HepG2 (cell line): Measurements from ENCODE around the gene XPNPEP2. TPM values are rescaled to one million over a fixed set of nuclear protein-coding genes. Genes with fewer than 3 reads are reported as not detected.

Experiments used
- ATAC-seq: fragments of 200-7000 bp; cut with Tn5 transposase; 3 replicates; pipeline ENCODE4 v1.9.1; 2020; ENCODE audit warnings: mild to moderate bottlenecking, moderate library complexity
- BruUV-seq: library from RNA; stranded (reverse); fragments of 400-500 nt; replicated peaks from 2 replicates; lab custom pipeline; 2021; lab: Mats Ljungman, UMichigan
- CTCF ChIA-PET: fragments of 300-600 bp; formaldehyde crosslinking; extraction: SDS; loops from one replicate; lab custom pipeline; 2021; ENCODE audit warnings: low total read pairs, inconsistent platforms, low intra/inter-chr PET ratio; lab: Yijun Ruan, JAX
- POLR2A ChIA-PET: fragments of 350-600 bp; sonication (Branson Sonifier 250); formaldehyde crosslinking; loops from one replicate; lab custom pipeline; 2020; ENCODE audit warnings: antibody characterized with exemption, inconsistent platforms; lab: Yijun Ruan, JAX
- DNase-seq: peaks from one replicate; pipeline ENCODE4 v3.0.0-alpha.2; 2015; ENCODE audit warnings: low spot score
- FAIRE-seq: peaks from 3 replicates; lab custom pipeline; 2011; peaks lifted over from hg19 to GRCh38; lab: Jason Lieb, UNC
- H2AFZ ChIP-seq: one replicate; pipeline ENCODE4 v1.6.1; 2011; ENCODE audit warnings: low read length, inconsistent platforms
- H3K27ac ChIP-seq: fragments of 300-600 bp; 3 replicates; pipeline ENCODE4 v1.8.0; 2011; ENCODE audit warnings: mixed run types, mild to moderate bottlenecking, mixed read lengths, low read length, inconsistent platforms; ENCODE audit not compliant: insufficient read depth; ENCODE audit errors: extremely low read length
- H3K27me3 ChIP-seq, 2 experiments: fragments of 200-600 bp in 1 of 2; 2 replicates in 1 of 2; 3 replicates in 1 of 2; pipeline versions ENCODE4 v1.6.0 to v1.8.0; 2011; ENCODE audit warnings: low read length in 2 of 2, mild to moderate bottlenecking in 2 of 2, moderate library complexity in 2 of 2, inconsistent platforms in 1 of 2; ENCODE audit not compliant: insufficient read depth in 2 of 2, control insufficient read depth in 1 of 2
- H3K36me3 ChIP-seq, 2 experiments: fragments of 200-600 bp in 1 of 2; replicated peaks in 1 of 2; 2 replicates in 1 of 2; 3 replicates in 1 of 2; pipeline versions ENCODE4 v1.5.1 to v1.8.0; 2011; ENCODE audit warnings: low read length in 2 of 2, inconsistent platforms in 1 of 2; ENCODE audit not compliant: insufficient read depth in 2 of 2, control insufficient read depth in 1 of 2
- H3K4me1 ChIP-seq: 2 replicates; pipeline ENCODE4 v1.5.1; 2012; ENCODE audit warnings: low read length, inconsistent platforms; ENCODE audit not compliant: insufficient read depth
- H3K4me2 ChIP-seq: 2 replicates; pipeline ENCODE4 v1.6.0; 2011; ENCODE audit warnings: low read depth, low read length, inconsistent platforms
- H3K4me3 ChIP-seq, 3 experiments: fragments of 200-600 bp in 1 of 3; sonication (generic), shearing (Covaris generic) in 1 of 3; replicated peaks in 1 of 3; 2 replicates each; pipeline ENCODE4 v1.5.1; 2011 to 2016; ENCODE audit warnings: low read length in 3 of 3, inconsistent platforms in 2 of 3, low read depth in 2 of 3, mild to moderate bottlenecking in 2 of 3, control low read depth in 1 of 3, mixed read lengths in 1 of 3; ENCODE audit not compliant: insufficient read depth in 1 of 3
- H3K79me2 ChIP-seq: one replicate; pipeline ENCODE4 v1.6.1; 2011; ENCODE audit warnings: low read length, inconsistent platforms; ENCODE audit not compliant: insufficient read depth
- H3K9ac ChIP-seq: 2 replicates; pipeline ENCODE4 v1.6.0; 2011; ENCODE audit warnings: mild to moderate bottlenecking, low read depth, low read length, inconsistent platforms; ENCODE audit not compliant: insufficient read depth
- H3K9me3 ChIP-seq: 2 replicates; pipeline ENCODE4 v1.5.1; 2012; ENCODE audit warnings: mild to moderate bottlenecking, low read length
- H4K20me1 ChIP-seq: 2 replicates; pipeline ENCODE4 v1.6.0; 2011; ENCODE audit warnings: inconsistent platforms, mild to moderate bottlenecking, low read length, moderate library complexity; ENCODE audit not compliant: insufficient read depth
- ARID3A ChIP-seq: IDR thresholded peaks from 2 replicates; pipeline ENCODE4 v1.6.1; 2012; ENCODE audit warnings: low read depth, low read length, improper control_type of control experiment
- ELF3 ChIP-seq: IDR thresholded peaks from 2 replicates; pipeline ENCODE4 v1.6.1; 2016; ENCODE audit warnings: missing genetic modification reagents, missing compliant biosample characterization
- GMEB1 ChIP-seq: sonication (generic); formaldehyde crosslinking; IDR thresholded peaks from 2 replicates; pipeline ENCODE4 v1.5.1; 2020; ENCODE audit warnings: missing genetic modification reagents, mild to moderate bottlenecking, borderline replicate concordance
- KLF11 ChIP-seq: IDR thresholded peaks from 2 replicates; pipeline ENCODE4 v1.6.1; 2016; ENCODE audit warnings: missing compliant biosample characterization
- MATR3 ChIP-seq: sonication (generic); formaldehyde crosslinking; IDR thresholded peaks from 2 replicates; pipeline ENCODE4 v1.4.0; 2020; ENCODE audit warnings: missing genetic modification reagents
- RAD51 ChIP-seq: fragments of 450-650 bp; IDR thresholded peaks from 2 replicates; pipeline ENCODE4 v1.6.1; 2016; ENCODE audit warnings: borderline replicate concordance
- SP140L ChIP-seq: sonication (generic); formaldehyde crosslinking; IDR thresholded peaks from 2 replicates; pipeline ENCODE4 v1.4.0; 2020; ENCODE audit warnings: missing genetic modification reagents, borderline replicate concordance
- SP4 ChIP-seq: sonication (generic); formaldehyde crosslinking; IDR thresholded peaks from 2 replicates; pipeline ENCODE4 v1.8.1; 2023; ENCODE audit warnings: mild to moderate bottlenecking, missing genetic modification reagents
- ZNF547 ChIP-seq: sonication (generic); formaldehyde crosslinking; IDR thresholded peaks from 2 replicates; pipeline ENCODE4 v1.5.1; 2020; ENCODE audit warnings: mild to moderate bottlenecking, missing genetic modification reagents
- ZNF605 ChIP-seq: sonication (generic); formaldehyde crosslinking; IDR thresholded peaks from 2 replicates; pipeline ENCODE4 v1.8.0; 2022; ENCODE audit warnings: mild to moderate bottlenecking, missing genetic modification reagents
- ZNF672 ChIP-seq: sonication (generic); formaldehyde crosslinking; IDR thresholded peaks from 2 replicates; pipeline ENCODE4 v1.8.1; 2022; ENCODE audit warnings: missing genetic modification reagents
- ZNF724P ChIP-seq: sonication (generic); formaldehyde crosslinking; IDR thresholded peaks from 2 replicates; pipeline ENCODE4 v1.8.0; 2022; ENCODE audit warnings: missing genetic modification reagents, borderline replicate concordance
- ZNF800 ChIP-seq: sonication (generic); formaldehyde crosslinking; IDR thresholded peaks from 2 replicates; pipeline ENCODE4 v1.4.0; 2020; ENCODE audit warnings: missing genetic modification reagents
- WGBS: methylation state at CpG from one replicate; pipeline ENCODE4 v1.1.6; 2017; ENCODE audit warnings: low lambda C conversion rate; 5-methylcytosine and 5-hydroxymethylcytosine counted together
- in situ Hi-C: cut with HindIII; loops from 2 replicates; pipeline ENCODE4 v1.10.0; 2017; ENCODE audit warnings: low pct_unique_long_range_greater_than_20kb; ENCODE audit not compliant: extremely low pct_ligation_motif_present
- intact Hi-C: fragments of 100-400 bp; cut with micrococcal nuclease; formaldehyde crosslinking; loops from one replicate; pipeline ENCODE4 v1.10.0; 2022; ENCODE audit not compliant: unreplicated experiment
- polyA plus RNA-seq, 8 experiments: library from polyadenylated mRNA; depleted of rRNA in 3 of 8; stranded (reverse) in 7 of 8; unstranded in 1 of 8; fragments of >200 nt; fragmentation: Illumina TruSeq in 4 of 8; extraction: Trizol in 4 of 8; gene quantifications; 2 replicates each; pipeline versions ENCODE4 v1.2.1 to v1.2.3, GENCODE V29; 2011 to 2016; ENCODE audit warnings: low read depth in 4 of 8, missing spikeins in 1 of 8, mixed read lengths in 1 of 8; ENCODE audit not compliant: insufficient read depth in 1 of 8
- total RNA-seq, 5 experiments: library from RNA; depleted of rRNA; stranded (reverse); fragments of >200 nt; fragmentation: Illumina TruSeq; extraction: Trizol; gene quantifications; 2 replicates each; pipeline ENCODE4 v1.2.3, GENCODE V29; 2016; ENCODE audit warnings: low read depth in 1 of 5
- TF ChIP-seq, protein P1 (sequence below): sonication (generic); formaldehyde crosslinking; IDR thresholded peaks from 2 replicates; pipeline ENCODE4 v1.4.0; 2020; ENCODE audit warnings: missing genetic modification reagents

The XPNPEP2 gene
- total and polyA plus RNA-seq, 2 of the 13 experiments (the other 11 are each of a cell fraction or from before 2014, with no cell fraction given): 1.1 to 1.8 TPM

DNA sequence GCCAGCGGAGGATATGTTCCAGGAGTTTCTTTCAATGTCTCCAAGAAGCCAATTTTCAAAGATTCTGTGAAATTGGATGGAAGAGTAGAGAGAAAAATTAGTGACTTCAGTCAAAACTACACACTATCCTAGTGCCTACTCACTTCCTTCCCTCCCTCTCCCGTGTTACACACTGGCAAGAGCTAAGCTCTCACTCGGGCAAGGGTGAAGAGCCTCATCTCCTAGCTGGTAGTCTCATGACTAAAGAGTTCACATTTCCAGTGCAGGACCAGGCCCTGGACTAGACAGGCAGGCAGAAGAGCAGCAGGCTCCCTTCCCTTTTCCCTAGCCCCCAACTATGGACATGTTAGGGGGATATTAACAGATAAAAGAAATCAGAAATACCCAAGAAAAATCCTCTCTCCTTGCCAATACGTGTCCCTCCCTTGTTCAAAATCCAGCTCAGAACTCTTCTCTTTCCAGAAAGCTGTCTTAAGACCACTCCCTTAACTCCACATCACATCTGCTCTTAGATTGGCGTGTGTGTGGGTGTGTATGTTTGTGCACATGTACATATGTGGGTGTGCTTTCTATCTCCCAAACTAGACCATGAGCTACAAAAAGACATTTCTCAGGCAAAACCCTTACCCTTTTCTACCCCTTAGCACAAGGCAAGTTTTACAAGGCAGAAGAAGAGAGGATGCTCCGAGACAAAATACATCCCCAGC lies 75.0 kb downstream of the XPNPEP2 start:
- ChIA-PET CTCF (no interaction called here), POLR2A (no interaction called here)
- no peak for TF ChIP-seq ELF3 (CRISPR knock-in tag)
- TF ChIP-seq ZNF800: no peak
- TF ChIP-seq KLF11: no peak
- no peak for TF ChIP-seq ARID3A
- no peak for TF ChIP-seq SP140L (CRISPR knock-in tag)
- TF ChIP-seq, protein P1, sequence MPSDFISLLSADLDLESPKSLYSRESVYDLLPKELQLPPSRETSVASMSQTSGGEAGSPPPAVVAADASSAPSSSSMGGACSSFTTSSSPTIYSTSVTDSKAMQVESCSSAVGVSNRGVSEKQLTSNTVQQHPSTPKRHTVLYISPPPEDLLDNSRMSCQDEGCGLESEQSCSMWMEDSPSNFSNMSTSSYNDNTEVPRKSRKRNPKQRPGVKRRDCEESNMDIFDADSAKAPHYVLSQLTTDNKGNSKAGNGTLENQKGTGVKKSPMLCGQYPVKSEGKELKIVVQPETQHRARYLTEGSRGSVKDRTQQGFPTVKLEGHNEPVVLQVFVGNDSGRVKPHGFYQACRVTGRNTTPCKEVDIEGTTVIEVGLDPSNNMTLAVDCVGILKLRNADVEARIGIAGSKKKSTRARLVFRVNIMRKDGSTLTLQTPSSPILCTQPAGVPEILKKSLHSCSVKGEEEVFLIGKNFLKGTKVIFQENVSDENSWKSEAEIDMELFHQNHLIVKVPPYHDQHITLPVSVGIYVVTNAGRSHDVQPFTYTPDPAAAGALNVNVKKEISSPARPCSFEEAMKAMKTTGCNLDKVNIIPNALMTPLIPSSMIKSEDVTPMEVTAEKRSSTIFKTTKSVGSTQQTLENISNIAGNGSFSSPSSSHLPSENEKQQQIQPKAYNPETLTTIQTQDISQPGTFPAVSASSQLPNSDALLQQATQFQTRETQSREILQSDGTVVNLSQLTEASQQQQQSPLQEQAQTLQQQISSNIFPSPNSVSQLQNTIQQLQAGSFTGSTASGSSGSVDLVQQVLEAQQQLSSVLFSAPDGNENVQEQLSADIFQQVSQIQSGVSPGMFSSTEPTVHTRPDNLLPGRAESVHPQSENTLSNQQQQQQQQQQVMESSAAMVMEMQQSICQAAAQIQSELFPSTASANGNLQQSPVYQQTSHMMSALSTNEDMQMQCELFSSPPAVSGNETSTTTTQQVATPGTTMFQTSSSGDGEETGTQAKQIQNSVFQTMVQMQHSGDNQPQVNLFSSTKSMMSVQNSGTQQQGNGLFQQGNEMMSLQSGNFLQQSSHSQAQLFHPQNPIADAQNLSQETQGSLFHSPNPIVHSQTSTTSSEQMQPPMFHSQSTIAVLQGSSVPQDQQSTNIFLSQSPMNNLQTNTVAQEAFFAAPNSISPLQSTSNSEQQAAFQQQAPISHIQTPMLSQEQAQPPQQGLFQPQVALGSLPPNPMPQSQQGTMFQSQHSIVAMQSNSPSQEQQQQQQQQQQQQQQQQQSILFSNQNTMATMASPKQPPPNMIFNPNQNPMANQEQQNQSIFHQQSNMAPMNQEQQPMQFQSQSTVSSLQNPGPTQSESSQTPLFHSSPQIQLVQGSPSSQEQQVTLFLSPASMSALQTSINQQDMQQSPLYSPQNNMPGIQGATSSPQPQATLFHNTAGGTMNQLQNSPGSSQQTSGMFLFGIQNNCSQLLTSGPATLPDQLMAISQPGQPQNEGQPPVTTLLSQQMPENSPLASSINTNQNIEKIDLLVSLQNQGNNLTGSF (CRISPR knock-in tag): no peak
- no peak for TF ChIP-seq GMEB1 (CRISPR knock-in tag)
- no peak for TF ChIP-seq RAD51
- TF ChIP-seq ZNF724P (CRISPR knock-in tag): no peak
- no peak for TF ChIP-seq ZNF547
- TF ChIP-seq MATR3: no peak
- TF ChIP-seq ZNF672: no peak
- no peak for TF ChIP-seq ZNF605 (CRISPR knock-in tag)
- TF ChIP-seq SP4 (CRISPR knock-in tag): no peak

More for the DNA sequence above, 75.0 kb downstream of the XPNPEP2 start:
- WGBS: 93% methylated on average over 6 of the region's 6 CpGs
- no peak for FAIRE-seq
- no peak overlapping the region for H3K4me2 ChIP-seq
- in situ Hi-C loops: no loop called here
- no peaks in the 10 kb centered on the region for H3K4me1 ChIP-seq
- no peaks in the 10 kb centered on the region for H4K20me1 ChIP-seq
- no peak overlapping the region for H3K27ac ChIP-seq
- ATAC-seq: no peak
- DNase-seq: no peak
- H3K27me3 ChIP-seq: no peaks in the 10 kb centered on the region
- H3K9ac ChIP-seq: no peak overlapping the region
- no peaks in the 10 kb centered on the region for H3K79me2 ChIP-seq
- no peaks in the 10 kb centered on the region for H3K9me3 ChIP-seq
- no peak overlapping the region for H2AFZ ChIP-seq
- no peak overlapping the region for H3K4me3 ChIP-seq
- intact Hi-C loops: no loop called here
- peaks cover 8 to 42% of the 10 kb centered on the region in 2 experiments for H3K36me3 ChIP-seq
- BruUV-seq: no TSS peak
